SK-N-SH treated with all-trans-retinoic acid at 6 μM for 48 hours (cell line): ENCODE measurements around the gene UCK1.

Source experiments
- ZNF70 ChIP-seq: fragments of 450-650 bp; formaldehyde crosslinking; IDR thresholded peaks from 2 replicates; pipeline ENCODE4 v1.5.0; 2020; ENCODE audit warnings: mild to moderate bottlenecking, moderate library complexity
- ZNF8 ChIP-seq: fragments of 450-650 bp; formaldehyde crosslinking; IDR thresholded peaks from 2 replicates; pipeline ENCODE4 v1.5.0; 2020; ENCODE audit warnings: mild to moderate bottlenecking, moderate library complexity
- TF ChIP-seq, protein P1 (sequence below): fragments of 250-450 bp; sonication (Bioruptor Pico); IDR thresholded peaks from 2 replicates; pipeline ENCODE4 v1.5.1; 2020; ENCODE audit warnings: low read depth, mild to moderate bottlenecking, moderate library complexity

GRCh38 chr9:131559421-131560000 lies 28.4 kb upstream of the UCK1 start:
- TF ChIP-seq ZNF70 (no peak), ZNF8 (CRISPR knock-in tag) (no peak)
- TF ChIP-seq, protein P1, sequence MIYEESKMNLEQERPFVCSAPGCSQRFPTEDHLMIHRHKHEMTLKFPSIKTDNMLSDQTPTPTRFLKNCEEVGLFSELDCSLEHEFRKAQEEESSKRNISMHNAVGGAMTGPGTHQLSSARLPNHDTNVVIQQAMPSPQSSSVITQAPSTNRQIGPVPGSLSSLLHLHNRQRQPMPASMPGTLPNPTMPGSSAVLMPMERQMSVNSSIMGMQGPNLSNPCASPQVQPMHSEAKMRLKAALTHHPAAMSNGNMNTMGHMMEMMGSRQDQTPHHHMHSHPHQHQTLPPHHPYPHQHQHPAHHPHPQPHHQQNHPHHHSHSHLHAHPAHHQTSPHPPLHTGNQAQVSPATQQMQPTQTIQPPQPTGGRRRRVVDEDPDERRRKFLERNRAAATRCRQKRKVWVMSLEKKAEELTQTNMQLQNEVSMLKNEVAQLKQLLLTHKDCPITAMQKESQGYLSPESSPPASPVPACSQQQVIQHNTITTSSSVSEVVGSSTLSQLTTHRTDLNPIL (CRISPR knock-in tag), result no peak
